ENCODE data around the gene SNX11.

- no peak for TF ChIP-seq POLR2A (IDR thresholded peaks at IDR 0.05)
- TF ChIP-seq CTCF (IDR thresholded peaks at IDR 0.05): no peak
Measured at GRCh38 chr17:48148854-48149786, 41.6 kb downstream of the SNX11 start.

All from esophagus squamous epithelium (tissue), 4 donors.